ENCODE results near the gene LCE2B.

The LCE2B gene

DNA sequence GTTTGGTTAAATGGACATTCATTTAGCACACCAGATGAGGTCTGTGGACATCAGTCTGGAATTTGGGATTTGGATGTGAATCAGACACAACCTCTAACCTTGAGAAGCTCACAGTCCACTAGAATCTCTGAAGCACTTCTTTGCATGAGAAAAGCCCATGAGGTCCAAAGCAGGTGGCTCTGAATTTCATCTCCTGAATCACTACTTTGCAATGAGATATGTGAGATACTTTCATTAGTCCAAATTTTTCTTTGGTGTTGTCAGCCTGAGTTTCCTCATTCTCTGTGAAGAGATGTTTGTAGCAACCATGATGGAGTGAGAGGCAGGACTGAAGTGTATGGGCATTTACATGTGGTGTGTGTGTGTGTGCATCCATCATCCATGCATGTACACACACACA, 39.3 kb upstream of the LCE2B start:
- no peak overlapping the region for H2BK12ac ChIP-seq (ENCODE audit: low read length in 2 of 2)
- no peak overlapping the region for H3K23ac ChIP-seq (ENCODE audit: low read length in 2 of 2)
- H2AK5ac ChIP-seq (ENCODE audit: low read length, severe bottlenecking), result no peak overlapping the region
- H3K27ac ChIP-seq (ENCODE audit: low read length, poor library complexity, severe bottlenecking), result no peak overlapping the region
- H3K4me1 ChIP-seq (ENCODE audit: control insufficient read depth, insufficient read depth, low read depth, low read length), result no peaks in the 10 kb centered on the region
- H3K79me1 ChIP-seq (replicated peaks; ENCODE audit: low read length, poor library complexity, severe bottlenecking), result no peaks in the 10 kb centered on the region
- no peaks in the 10 kb centered on the region for H3K27me3 ChIP-seq (ENCODE audit: control insufficient read depth in 1 of 2, insufficient read depth in 1 of 2, low read length in 2 of 2)
- no peak overlapping the region for H4K8ac ChIP-seq (ENCODE audit: low read length)
- no peaks in the 10 kb centered on the region for H3K36me3 ChIP-seq (ENCODE audit: control insufficient read depth in 1 of 2, insufficient read depth in 2 of 2, low read depth in 1 of 2, low read length in 2 of 2)
- no peak overlapping the region for H3K18ac ChIP-seq (ENCODE audit: low read depth in 1 of 2, low read length in 2 of 2)
- no peak overlapping the region for H3K9ac ChIP-seq (ENCODE audit: low read length)
- no peak overlapping the region for H2BK15ac ChIP-seq (ENCODE audit: low read depth, poor library complexity, severe bottlenecking)
- no peaks in the 10 kb centered on the region for H3K9me3 ChIP-seq (ENCODE audit: control insufficient read depth, low read length)
- H4K91ac ChIP-seq (ENCODE audit: low read length), result no peak overlapping the region
- H3K4ac ChIP-seq (ENCODE audit: low read depth in 1 of 2, low read length in 2 of 2), result no peak overlapping the region
- no peak overlapping the region for H2AFZ ChIP-seq (ENCODE audit: low read depth, low read length)
- H2BK120ac ChIP-seq (ENCODE audit: low read depth, low read length), result no peak overlapping the region
- H3K4me3 ChIP-seq (ENCODE audit: insufficient read depth in 1 of 2, low read depth in 1 of 2, low read length in 2 of 2), result no peak overlapping the region
- H2BK5ac ChIP-seq (ENCODE audit: low read depth, low read length, poor library complexity, severe bottlenecking), result no peak overlapping the region
- H3K4me2 ChIP-seq (ENCODE audit: low read length, poor library complexity, severe bottlenecking), result no peak overlapping the region
- no peak for DNase-seq
- H3K14ac ChIP-seq (ENCODE audit: low read length in 2 of 2), result no peak overlapping the region

GRCh38 chr1:152654110-152654509, 31.8 kb upstream of the LCE2B start:
- 49% methylated on average over 4 of the region's 10 CpGs for WGBS

DNA sequence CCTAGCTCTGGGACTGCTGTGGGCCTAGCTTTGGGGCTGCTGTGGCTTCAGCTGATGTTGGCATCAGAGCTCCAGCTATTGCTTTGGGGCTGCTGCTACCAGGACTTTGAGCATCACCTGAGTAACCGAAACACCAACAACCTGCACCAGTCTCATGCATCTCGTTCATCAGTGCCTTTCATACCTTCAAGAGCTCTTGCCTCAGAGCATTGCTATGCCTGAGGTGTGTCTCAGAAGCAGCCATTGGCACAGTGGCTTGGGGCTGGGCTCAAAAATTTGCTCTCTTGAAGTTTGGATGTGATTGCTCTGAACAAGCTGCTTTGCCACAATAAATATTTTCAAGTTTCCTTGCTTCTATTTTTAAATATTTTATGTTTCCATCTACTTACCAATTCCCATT, 29.5 kb upstream of the LCE2B start:
- H2BK120ac ChIP-seq (ENCODE audit: low read depth, low read length), result no peak overlapping the region
- H3K4ac ChIP-seq (ENCODE audit: low read depth in 1 of 2, low read length in 2 of 2), result no peak overlapping the region
- H3K9ac ChIP-seq (ENCODE audit: low read length), result no peak overlapping the region
- H3K4me3 ChIP-seq (ENCODE audit: insufficient read depth in 1 of 2, low read depth in 1 of 2, low read length in 2 of 2), result no peak overlapping the region
- H2AFZ ChIP-seq (ENCODE audit: low read depth, low read length), result no peak overlapping the region
- H2BK15ac ChIP-seq (ENCODE audit: low read depth, poor library complexity, severe bottlenecking), result no peak overlapping the region
- no peaks in the 10 kb centered on the region for H3K36me3 ChIP-seq (ENCODE audit: control insufficient read depth in 1 of 2, insufficient read depth in 2 of 2, low read depth in 1 of 2, low read length in 2 of 2)
- WGBS, result 100% methylated on average over 1 of the region's 2 CpGs
- H3K27ac ChIP-seq (ENCODE audit: low read length, poor library complexity, severe bottlenecking), result no peak overlapping the region
- no peak overlapping the region for H3K18ac ChIP-seq (ENCODE audit: low read depth in 1 of 2, low read length in 2 of 2)
- no peak overlapping the region for H2BK12ac ChIP-seq (ENCODE audit: low read length in 2 of 2)
- no peak overlapping the region for H2AK5ac ChIP-seq (ENCODE audit: low read length, severe bottlenecking)
- H3K9me3 ChIP-seq (ENCODE audit: control insufficient read depth, low read length), result no peaks in the 10 kb centered on the region
- H4K91ac ChIP-seq (ENCODE audit: low read length), result no peak overlapping the region
- no peaks in the 10 kb centered on the region for H3K4me1 ChIP-seq (ENCODE audit: control insufficient read depth, insufficient read depth, low read depth, low read length)
- H2BK5ac ChIP-seq (ENCODE audit: low read depth, low read length, poor library complexity, severe bottlenecking), result no peak overlapping the region
- no peaks in the 10 kb centered on the region for H3K27me3 ChIP-seq (ENCODE audit: control insufficient read depth in 1 of 2, insufficient read depth in 1 of 2, low read length in 2 of 2)
- H4K8ac ChIP-seq (ENCODE audit: low read length), result no peak overlapping the region
- H3K23ac ChIP-seq (ENCODE audit: low read length in 2 of 2), result no peak overlapping the region
- no peak overlapping the region for H3K14ac ChIP-seq (ENCODE audit: low read length in 2 of 2)
- H3K4me2 ChIP-seq (ENCODE audit: low read length, poor library complexity, severe bottlenecking), result no peak overlapping the region
- no peaks in the 10 kb centered on the region for H3K79me1 ChIP-seq (replicated peaks; ENCODE audit: low read length, poor library complexity, severe bottlenecking)
- no peak for DNase-seq

More at GRCh38 chr1:152654110-152654509, 31.8 kb upstream of the LCE2B start:
- no peak overlapping the region for H3K23ac ChIP-seq (ENCODE audit: low read length in 2 of 2)
- H3K27me3 ChIP-seq (ENCODE audit: control insufficient read depth in 1 of 2, insufficient read depth in 1 of 2, low read length in 2 of 2), result no peaks in the 10 kb centered on the region
- no peaks in the 10 kb centered on the region for H3K79me1 ChIP-seq (replicated peaks; ENCODE audit: low read length, poor library complexity, severe bottlenecking)
- no peak for DNase-seq
- H3K4me2 ChIP-seq (ENCODE audit: low read length, poor library complexity, severe bottlenecking), result no peak overlapping the region
- H4K91ac ChIP-seq (ENCODE audit: low read length), result no peak overlapping the region
- H3K9ac ChIP-seq (ENCODE audit: low read length), result no peak overlapping the region
- H3K14ac ChIP-seq (ENCODE audit: low read length in 2 of 2), result no peak overlapping the region
- H4K8ac ChIP-seq (ENCODE audit: low read length), result no peak overlapping the region
- no peaks in the 10 kb centered on the region for H3K4me1 ChIP-seq (ENCODE audit: control insufficient read depth, insufficient read depth, low read depth, low read length)
- no peak overlapping the region for H2BK15ac ChIP-seq (ENCODE audit: low read depth, poor library complexity, severe bottlenecking)
- H3K4ac ChIP-seq (ENCODE audit: low read depth in 1 of 2, low read length in 2 of 2), result no peak overlapping the region
- no peak overlapping the region for H2BK120ac ChIP-seq (ENCODE audit: low read depth, low read length)
- H3K18ac ChIP-seq (ENCODE audit: low read depth in 1 of 2, low read length in 2 of 2), result no peak overlapping the region
- H2BK12ac ChIP-seq (ENCODE audit: low read length in 2 of 2), result no peak overlapping the region
- no peak overlapping the region for H2BK5ac ChIP-seq (ENCODE audit: low read depth, low read length, poor library complexity, severe bottlenecking)
- H3K27ac ChIP-seq (ENCODE audit: low read length, poor library complexity, severe bottlenecking), result no peak overlapping the region
- H2AK5ac ChIP-seq (ENCODE audit: low read length, severe bottlenecking), result no peak overlapping the region
- no peaks in the 10 kb centered on the region for H3K36me3 ChIP-seq (ENCODE audit: control insufficient read depth in 1 of 2, insufficient read depth in 2 of 2, low read depth in 1 of 2, low read length in 2 of 2)
- H2AFZ ChIP-seq (ENCODE audit: low read depth, low read length), result no peak overlapping the region
- no peaks in the 10 kb centered on the region for H3K9me3 ChIP-seq (ENCODE audit: control insufficient read depth, low read length)
- H3K4me3 ChIP-seq (ENCODE audit: insufficient read depth in 1 of 2, low read depth in 1 of 2, low read length in 2 of 2), result no peak overlapping the region

DNA sequence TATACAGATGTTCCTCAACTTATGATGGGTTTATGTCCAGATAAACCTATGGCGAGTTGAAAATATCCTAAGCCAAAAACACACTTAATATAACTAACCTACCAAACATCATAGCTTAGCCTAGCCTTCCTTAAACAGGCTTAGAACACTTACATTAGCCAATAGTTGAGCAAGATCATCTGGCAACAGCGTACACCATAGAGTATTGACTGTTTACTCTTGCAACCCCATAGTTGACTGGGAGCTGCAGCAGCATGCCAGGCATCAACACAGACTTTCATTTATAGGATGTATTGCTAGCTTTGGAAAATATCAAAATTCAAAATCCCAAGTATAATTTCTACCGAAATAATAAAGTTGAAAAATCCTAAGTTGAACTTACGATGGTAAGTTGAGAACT, 28.2 kb upstream of the LCE2B start:
- Histone ChIP-seq H3K36me3 (ENCODE audit: control insufficient read depth in 1 of 2, insufficient read depth in 2 of 2, low read depth in 1 of 2, low read length in 2 of 2) (no peaks in the 10 kb centered on the region), H2BK12ac (ENCODE audit: low read length in 2 of 2) (no peak overlapping the region), H3K4ac (ENCODE audit: low read depth in 1 of 2, low read length in 2 of 2) (no peak overlapping the region), H3K23ac (ENCODE audit: low read length in 2 of 2) (no peak overlapping the region), H3K9me3 (ENCODE audit: control insufficient read depth, low read length) (no peaks in the 10 kb centered on the region), H3K4me2 (ENCODE audit: low read length, poor library complexity, severe bottlenecking) (no peak overlapping the region), H3K14ac (ENCODE audit: low read length in 2 of 2) (no peak overlapping the region), H3K9ac (ENCODE audit: low read length) (no peak overlapping the region), H2BK15ac (ENCODE audit: low read depth, poor library complexity, severe bottlenecking) (no peak overlapping the region), H2BK120ac (ENCODE audit: low read depth, low read length) (no peak overlapping the region), H3K4me1 (ENCODE audit: control insufficient read depth, insufficient read depth, low read depth, low read length) (no peaks in the 10 kb centered on the region), H2AK5ac (ENCODE audit: low read length, severe bottlenecking) (no peak overlapping the region), H3K27me3 (ENCODE audit: control insufficient read depth in 1 of 2, insufficient read depth in 1 of 2, low read length in 2 of 2) (no peaks in the 10 kb centered on the region), H4K91ac (ENCODE audit: low read length) (no peak overlapping the region), H3K79me1 (replicated peaks; ENCODE audit: low read length, poor library complexity, severe bottlenecking) (no peaks in the 10 kb centered on the region), H2AFZ (ENCODE audit: low read depth, low read length) (no peak overlapping the region), H4K8ac (ENCODE audit: low read length) (no peak overlapping the region), H3K18ac (ENCODE audit: low read depth in 1 of 2, low read length in 2 of 2) (no peak overlapping the region), H3K27ac (ENCODE audit: low read length, poor library complexity, severe bottlenecking) (no peak overlapping the region), H2BK5ac (ENCODE audit: low read depth, low read length, poor library complexity, severe bottlenecking) (no peak overlapping the region), H3K4me3 (ENCODE audit: insufficient read depth in 1 of 2, low read depth in 1 of 2, low read length in 2 of 2) (no peak overlapping the region)
- no peak for DNase-seq
- WGBS, result 70% methylated on average over 2 of the region's 4 CpGs
